Measurements from ENCODE around the gene ANKS3.

The ANKS3 gene

GRCh38 chr16:4769306-4769638, 35.2 kb upstream of the ANKS3 start:
- H3K27me3 ChIP-seq (ENCODE audit: control insufficient read depth in 1 of 2, insufficient read depth in 2 of 2, low read length in 2 of 2), result no peaks in the 10 kb centered on the region
- H3K4me1 ChIP-seq (ENCODE audit: control insufficient read depth in 1 of 2, insufficient read depth in 2 of 2, low read length in 2 of 2), result peaks cover 20 to 33% of the 10 kb centered on the region in 2 donors
- peaks cover 0 to 7% of the 10 kb centered on the region in 2 donors for H3K36me3 ChIP-seq (ENCODE audit: control insufficient read depth in 1 of 2, insufficient read depth in 2 of 2, low read length in 2 of 2)
- H3K4me3 ChIP-seq (ENCODE audit: low read depth in 1 of 2, low read length in 2 of 2), result peak overlapping the region; percentile 88 to 95
- H3K9ac ChIP-seq (ENCODE audit: low read depth in 1 of 2, low read length in 2 of 2), result peak overlapping the region; percentile 71 to 91
- H3K27ac ChIP-seq (ENCODE audit: low read depth, low read length), result no peak overlapping the region
- no peaks in the 10 kb centered on the region for H3K9me3 ChIP-seq (ENCODE audit: control insufficient read depth in 1 of 2, low read length in 2 of 2)

- H3K4me1 ChIP-seq (ENCODE audit: control insufficient read depth in 1 of 2, insufficient read depth in 2 of 2, low read length in 2 of 2), result peaks cover 20 to 33% of the 10 kb centered on the region in 2 donors
- peak overlapping the region; percentile 88 to 95 for H3K4me3 ChIP-seq (ENCODE audit: low read depth in 1 of 2, low read length in 2 of 2)
- no peaks in the 10 kb centered on the region for H3K27me3 ChIP-seq (ENCODE audit: control insufficient read depth in 1 of 2, insufficient read depth in 2 of 2, low read length in 2 of 2)
- peak overlapping the region; percentile 85 for H3K27ac ChIP-seq (ENCODE audit: low read depth, low read length)
- no peaks in the 10 kb centered on the region for H3K9me3 ChIP-seq (ENCODE audit: control insufficient read depth in 1 of 2, low read length in 2 of 2)
- peaks cover 0 to 12% of the 10 kb centered on the region in 2 donors for H3K36me3 ChIP-seq (ENCODE audit: control insufficient read depth in 1 of 2, insufficient read depth in 2 of 2, low read length in 2 of 2)
- H3K9ac ChIP-seq (ENCODE audit: low read depth in 1 of 2, low read length in 2 of 2), result peak overlapping the region; percentile 71 to 91
Measured at GRCh38 chr16:4768549-4769305, 34.7 kb upstream of the ANKS3 start.

GRCh38 chr16:4767872-4768548, 33.9 kb upstream of the ANKS3 start:
- Histone ChIP-seq H3K27ac (ENCODE audit: low read depth, low read length) (peak overlapping the region; percentile 85), H3K27me3 (ENCODE audit: control insufficient read depth in 1 of 2, insufficient read depth in 2 of 2, low read length in 2 of 2) (no peaks in the 10 kb centered on the region), H3K4me3 (ENCODE audit: low read depth in 1 of 2, low read length in 2 of 2) (peak overlapping the region; percentile 88 to 95), H3K9me3 (ENCODE audit: control insufficient read depth in 1 of 2, low read length in 2 of 2) (no peaks in the 10 kb centered on the region), H3K4me1 (ENCODE audit: control insufficient read depth in 1 of 2, insufficient read depth in 2 of 2, low read length in 2 of 2) (peaks cover 20 to 33% of the 10 kb centered on the region in 2 donors), H3K36me3 (ENCODE audit: control insufficient read depth in 1 of 2, insufficient read depth in 2 of 2, low read length in 2 of 2) (peaks cover 0 to 16% of the 10 kb centered on the region in 2 donors), H3K9ac (ENCODE audit: low read depth in 1 of 2, low read length in 2 of 2) (peak overlapping the region; percentile 71 to 91)

GRCh38 chr16:4766875-4767628, 33.0 kb upstream of the ANKS3 start, which contains the start of gene ZNF500:
TSS of gene ZNF500 (minus strand) at chr16:4767162. CDS start at chr16:4765978, 1,184 bp downstream.
- Histone ChIP-seq H3K27me3 (ENCODE audit: control insufficient read depth in 1 of 2, insufficient read depth in 2 of 2, low read length in 2 of 2) (no peaks in the 10 kb centered on the region), H3K36me3 (ENCODE audit: control insufficient read depth in 1 of 2, insufficient read depth in 2 of 2, low read length in 2 of 2) (peaks cover 0 to 23% of the 10 kb centered on the region in 2 donors), H3K27ac (ENCODE audit: low read depth, low read length) (peak within 1 kb of the TSS; percentile 85), H3K4me3 (ENCODE audit: low read depth in 1 of 2, low read length in 2 of 2) (peak within 1 kb of the TSS; percentile 88 to 95), H3K4me1 (ENCODE audit: control insufficient read depth in 1 of 2, insufficient read depth in 2 of 2, low read length in 2 of 2) (peaks cover 20 to 33% of the 10 kb centered on the region in 2 donors), H3K9ac (ENCODE audit: low read depth in 1 of 2, low read length in 2 of 2) (peak within 1 kb of the TSS; percentile 89 to 91), H3K9me3 (ENCODE audit: control insufficient read depth in 1 of 2, low read length in 2 of 2) (no peaks in the 10 kb centered on the region)

- Histone ChIP-seq H3K27ac (ENCODE audit: low read depth, low read length) (no peak overlapping the region), H3K9me3 (ENCODE audit: control insufficient read depth in 1 of 2, low read length in 2 of 2) (no peaks in the 10 kb centered on the region), H3K9ac (ENCODE audit: low read depth in 1 of 2, low read length in 2 of 2) (peak overlapping the region; percentile 87 to 89), H3K27me3 (ENCODE audit: control insufficient read depth in 1 of 2, insufficient read depth in 2 of 2, low read length in 2 of 2) (no peaks in the 10 kb centered on the region), H3K4me1 (ENCODE audit: control insufficient read depth in 1 of 2, insufficient read depth in 2 of 2, low read length in 2 of 2) (peaks cover 20 to 33% of the 10 kb centered on the region in 2 donors), H3K36me3 (ENCODE audit: control insufficient read depth in 1 of 2, insufficient read depth in 2 of 2, low read length in 2 of 2) (peaks cover 0 to 28% of the 10 kb centered on the region in 2 donors), H3K4me3 (ENCODE audit: low read depth in 1 of 2, low read length in 2 of 2) (peak overlapping the region; percentile 77 to 90)
Measured at GRCh38 chr16:4765511-4766474, 31.7 kb upstream of the ANKS3 start.

- H3K9me3 ChIP-seq (ENCODE audit: control insufficient read depth in 1 of 2, low read length in 2 of 2), result no peaks in the 10 kb centered on the region
Measured at GRCh38 chr16:4763791-4764190, 29.7 kb upstream of the ANKS3 start.

GRCh38 chr16:4762205-4762604, 28.1 kb upstream of the ANKS3 start:
- no peak overlapping the region for H3K27ac ChIP-seq (ENCODE audit: low read depth, low read length)
- peaks cover 19 to 58% of the 10 kb centered on the region in 2 donors for H3K36me3 ChIP-seq (ENCODE audit: control insufficient read depth in 1 of 2, insufficient read depth in 2 of 2, low read length in 2 of 2)
- H3K27me3 ChIP-seq (ENCODE audit: control insufficient read depth in 1 of 2, insufficient read depth in 2 of 2, low read length in 2 of 2), result no peaks in the 10 kb centered on the region
- H3K9me3 ChIP-seq (ENCODE audit: control insufficient read depth in 1 of 2, low read length in 2 of 2), result no peaks in the 10 kb centered on the region
- no peak overlapping the region for H3K9ac ChIP-seq (ENCODE audit: low read depth in 1 of 2, low read length in 2 of 2)
- H3K4me1 ChIP-seq (ENCODE audit: control insufficient read depth in 1 of 2, insufficient read depth in 2 of 2, low read length in 2 of 2), result peaks cover 10 to 16% of the 10 kb centered on the region in 2 donors
- no peak overlapping the region for H3K4me3 ChIP-seq (ENCODE audit: low read depth in 1 of 2, low read length in 2 of 2)

More at GRCh38 chr16:4763791-4764190, 29.7 kb upstream of the ANKS3 start:
- no peak overlapping the region for H3K27ac ChIP-seq (ENCODE audit: low read depth, low read length)
- no peak overlapping the region for H3K4me3 ChIP-seq (ENCODE audit: low read depth in 1 of 2, low read length in 2 of 2)
- H3K27me3 ChIP-seq (ENCODE audit: control insufficient read depth in 1 of 2, insufficient read depth in 2 of 2, low read length in 2 of 2), result no peaks in the 10 kb centered on the region
- H3K4me1 ChIP-seq (ENCODE audit: control insufficient read depth in 1 of 2, insufficient read depth in 2 of 2, low read length in 2 of 2), result peaks cover 10 to 26% of the 10 kb centered on the region in 2 donors
- H3K9ac ChIP-seq (ENCODE audit: low read depth in 1 of 2, low read length in 2 of 2), result no peak overlapping the region
- H3K36me3 ChIP-seq (ENCODE audit: control insufficient read depth in 1 of 2, insufficient read depth in 2 of 2, low read length in 2 of 2), result peaks cover 12 to 48% of the 10 kb centered on the region in 2 donors

GRCh38 chr16:4760221-4760910, 26.3 kb upstream of the ANKS3 start:
- peaks cover 25 to 62% of the 10 kb centered on the region in 2 donors for H3K36me3 ChIP-seq (ENCODE audit: control insufficient read depth in 1 of 2, insufficient read depth in 2 of 2, low read length in 2 of 2)

GRCh38 chr16:4755687-4756086, 21.6 kb upstream of the ANKS3 start:
- H3K4me3 ChIP-seq (ENCODE audit: low read depth in 1 of 2, low read length in 2 of 2), result no peak overlapping the region
- peaks cover 44 to 76% of the 10 kb centered on the region in 2 donors for H3K36me3 ChIP-seq (ENCODE audit: control insufficient read depth in 1 of 2, insufficient read depth in 2 of 2, low read length in 2 of 2)
- no peaks in the 10 kb centered on the region for H3K27me3 ChIP-seq (ENCODE audit: control insufficient read depth in 1 of 2, insufficient read depth in 2 of 2, low read length in 2 of 2)
- H3K4me1 ChIP-seq (ENCODE audit: control insufficient read depth in 1 of 2, insufficient read depth in 2 of 2, low read length in 2 of 2), result no peaks in the 10 kb centered on the region
- H3K9ac ChIP-seq (ENCODE audit: low read depth in 1 of 2, low read length in 2 of 2), result no peak overlapping the region
- H3K9me3 ChIP-seq (ENCODE audit: control insufficient read depth in 1 of 2, low read length in 2 of 2), result peaks cover 0 to 4% of the 10 kb centered on the region in 2 donors
- no peak overlapping the region for H3K27ac ChIP-seq (ENCODE audit: low read depth, low read length)

More at GRCh38 chr16:4760221-4760910, 26.3 kb upstream of the ANKS3 start:
- Histone ChIP-seq H3K4me1 (ENCODE audit: control insufficient read depth in 1 of 2, insufficient read depth in 2 of 2, low read length in 2 of 2) (peaks cover 0 to 6% of the 10 kb centered on the region in 2 donors), H3K9me3 (ENCODE audit: control insufficient read depth in 1 of 2, low read length in 2 of 2) (peaks cover 0 to 4% of the 10 kb centered on the region in 2 donors), H3K27me3 (ENCODE audit: control insufficient read depth in 1 of 2, insufficient read depth in 2 of 2, low read length in 2 of 2) (no peaks in the 10 kb centered on the region), H3K9ac (ENCODE audit: low read depth in 1 of 2, low read length in 2 of 2) (no peak overlapping the region), H3K4me3 (ENCODE audit: low read depth in 1 of 2, low read length in 2 of 2) (no peak overlapping the region), H3K27ac (ENCODE audit: low read depth, low read length) (no peak overlapping the region)

All from duodenal mucosa (tissue), 2 donors.